Measurements from ENCODE around the gene CZIB. TPM values are rescaled to one million over a fixed set of nuclear protein-coding genes. Genes with fewer than 3 reads are reported as not detected.

CZIB gene
- polyA plus RNA-seq, 3 donors, result 55.3 to 62.2 (median 58.2) TPM

- WGBS (ENCODE audit: insufficient coverage), result under 1% methylated on average over 51 of the region's 57 CpGs
- peak within 1 kb of the TSS; percentile 84 to 96 for H3K27ac ChIP-seq (ENCODE audit: low read depth in 1 of 2, low read length in 2 of 2)
- Mint-ChIP-seq H3K27ac (peak within 1 kb of the TSS; percentile 96 to 98 (median 96)), H3K9me3 (peaks cover 0 to 8% (median 2%) of the 10 kb centered on the region in 7 donors), H3K4me1 (peaks cover 24% of the 10 kb centered on the region), H3K36me3 (peaks cover 12 to 18% of the 10 kb centered on the region in 2 donors), H3K4me3 (peak within 1 kb of the TSS; percentile 94 to 97), H3K27me3 (ENCODE audit: low read depth in 3 of 3) (no peaks in the 10 kb centered on the region)
- peaks cover 28% of the 10 kb centered on the region for H3K79me2 ChIP-seq (ENCODE audit: insufficient read depth, low read length)
- peak within 1 kb of the TSS; percentile 87 to 96 (median 94) for H3K4me3 ChIP-seq (replicated peaks in 1 of 3; ENCODE audit: low read depth in 2 of 3, low read length in 3 of 3)
- H3K36me3 ChIP-seq (replicated peaks in 1 of 2; ENCODE audit: control insufficient read depth in 1 of 2, insufficient read depth in 2 of 2, low read length in 2 of 2), result peaks cover 10 to 13% of the 10 kb centered on the region in 2 donors
- H2AFZ ChIP-seq (ENCODE audit: insufficient read depth, low read depth, low read length, poor library complexity, severe bottlenecking), result peak within 1 kb of the TSS; percentile 85
- intact Hi-C loops (cut with micrococcal nuclease), result no loop called here
- no peaks in the 10 kb centered on the region for H3K27me3 ChIP-seq (ENCODE audit: control insufficient read depth in 2 of 2, insufficient read depth in 2 of 2, low read length in 2 of 2)
- no peak for TF ChIP-seq CTCF (IDR thresholded peaks at IDR 0.05)
- H3K9ac ChIP-seq (ENCODE audit: insufficient read depth, low read length, poor library complexity, severe bottlenecking), result peak within 1 kb of the TSS; percentile 99
- H3K4me1 ChIP-seq (ENCODE audit: control insufficient read depth in 1 of 2, insufficient read depth in 2 of 2, low read length in 2 of 2), result peaks cover 21 to 26% of the 10 kb centered on the region in 2 donors
- no peaks in the 10 kb centered on the region for H4K20me1 ChIP-seq (ENCODE audit: insufficient read depth, low read length)
- DNase-seq, result peak; percentile 90 to 96 (median 92)
- no peaks in the 10 kb centered on the region for H3K9me3 ChIP-seq (replicated peaks in 1 of 2; ENCODE audit: control insufficient read depth in 1 of 2, insufficient read depth in 1 of 2, low read length in 2 of 2)
- H3K4me2 ChIP-seq (replicated peaks; ENCODE audit: extremely low read depth, low read length, poor library complexity, severe bottlenecking), result peak within 1 kb of the TSS; percentile 97
Measured at GRCh38 chr1:53196485-53197290, 23.7 kb downstream of the CZIB start, which contains the start of gene CPT2. CPT2 (plus strand) TSS chr1:53196824; CDS start chr1:53196944, 120 bp downstream.

- Histone ChIP-seq H3K79me2 (ENCODE audit: insufficient read depth, low read length) (peaks cover 28% of the 10 kb centered on the region), H3K4me3 (replicated peaks in 1 of 3; ENCODE audit: low read depth in 2 of 3, low read length in 3 of 3) (peak overlapping the region; percentile 87 to 96 (median 94)), H3K36me3 (replicated peaks in 1 of 2; ENCODE audit: control insufficient read depth in 1 of 2, insufficient read depth in 2 of 2, low read length in 2 of 2) (peaks cover 6% of the 10 kb centered on the region in 2 donors), H3K4me1 (ENCODE audit: control insufficient read depth in 1 of 2, insufficient read depth in 2 of 2, low read length in 2 of 2) (peaks cover 21 to 26% of the 10 kb centered on the region in 2 donors), H3K27me3 (ENCODE audit: control insufficient read depth in 2 of 2, insufficient read depth in 2 of 2, low read length in 2 of 2) (no peaks in the 10 kb centered on the region), H3K4me2 (replicated peaks; ENCODE audit: extremely low read depth, low read length, poor library complexity, severe bottlenecking) (peak overlapping the region; percentile 97), H4K20me1 (ENCODE audit: insufficient read depth, low read length) (no peaks in the 10 kb centered on the region), H3K27ac (ENCODE audit: low read depth in 1 of 2, low read length in 2 of 2) (peak overlapping the region in 1 of 2 donors; percentile 96), H2AFZ (ENCODE audit: insufficient read depth, low read depth, low read length, poor library complexity, severe bottlenecking) (peak overlapping the region; percentile 85), H3K9ac (ENCODE audit: insufficient read depth, low read length, poor library complexity, severe bottlenecking) (peak overlapping the region; percentile 99), H3K9me3 (replicated peaks in 1 of 2; ENCODE audit: control insufficient read depth in 1 of 2, insufficient read depth in 1 of 2, low read length in 2 of 2) (no peaks in the 10 kb centered on the region)
- WGBS (ENCODE audit: insufficient coverage), result 68% methylated on average over 5 of the region's 9 CpGs
- H3K27me3 Mint-ChIP-seq (ENCODE audit: low read depth in 3 of 3), result peaks cover 0 to 2% (median 0%) of the 10 kb centered on the region in 3 donors
- peaks cover 0 to 8% (median 2%) of the 10 kb centered on the region in 7 donors for H3K9me3 Mint-ChIP-seq
- H3K4me3 Mint-ChIP-seq, result peak overlapping the region; percentile 78 to 88
- no peak for DNase-seq
- H3K36me3 Mint-ChIP-seq, result peaks cover 6 to 14% of the 10 kb centered on the region in 2 donors
- peak overlapping the region; percentile 84 to 96 (median 90) for H3K27ac Mint-ChIP-seq
- TF ChIP-seq CTCF (IDR thresholded peaks at IDR 0.05), result no peak
- peaks cover 24% of the 10 kb centered on the region for H3K4me1 Mint-ChIP-seq
- intact Hi-C loops (cut with micrococcal nuclease), result no loop called here
Measured at GRCh38 chr1:53196017-53196484, 24.4 kb downstream of the CZIB start.

All from CD14-positive monocyte (primary cell).